ENCODE data around the gene COL13A1. TPM values are rescaled to one million over a fixed set of nuclear protein-coding genes. Genes with fewer than 3 reads are reported as not detected.

COL13A1 gene
- total and polyA plus RNA-seq, 2 experiments from 2014 or later, result 57.2 to 150 TPM

- H3K27me3 ChIP-seq, result no peaks in the 10 kb centered on the region
- H3K36me3 ChIP-seq, result no peaks in the 10 kb centered on the region
- H3K4me1 ChIP-seq (ENCODE audit: low read depth), result peaks cover 34% of the 10 kb centered on the region
- no peaks in the 10 kb centered on the region for H3K9me3 ChIP-seq (ENCODE audit: low read depth)
- H3K4me3 ChIP-seq, result no peak overlapping the region
- no peak for TF ChIP-seq CTCF (IDR thresholded peaks at IDR 0.05; ENCODE audit: low read depth, low read length)
- peak in 1 of 2 donors; percentile 16 for DNase-seq (ENCODE audit: low read depth in 1 of 2, low spot score in 1 of 2)
- H3K27ac ChIP-seq, result peak overlapping the region; percentile 33
Observed at GRCh38 chr10:69810675-69811397, 9.1 kb downstream of the COL13A1 start.

GRCh38 chr10:69813632-69814031, 11.9 kb downstream of the COL13A1 start:
- Histone ChIP-seq H3K27ac (no peak overlapping the region), H3K27me3 (no peaks in the 10 kb centered on the region), H3K9me3 (ENCODE audit: low read depth) (no peaks in the 10 kb centered on the region), H3K4me3 (no peak overlapping the region), H3K36me3 (no peaks in the 10 kb centered on the region), H3K4me1 (ENCODE audit: low read depth) (peaks cover 26% of the 10 kb centered on the region)
- TF ChIP-seq CTCF (IDR thresholded peaks at IDR 0.05; ENCODE audit: low read depth, low read length), result no peak
- DNase-seq (ENCODE audit: low read depth in 1 of 2, low spot score in 1 of 2), result no peak

GRCh38 chr10:69814251-69814650, 12.5 kb downstream of the COL13A1 start:
- peaks cover 26% of the 10 kb centered on the region for H3K4me1 ChIP-seq (ENCODE audit: low read depth)
- H3K27ac ChIP-seq, result no peak overlapping the region
- no peak for DNase-seq (ENCODE audit: low read depth in 1 of 2, low spot score in 1 of 2)
- H3K36me3 ChIP-seq, result no peaks in the 10 kb centered on the region
- no peak for TF ChIP-seq CTCF (IDR thresholded peaks at IDR 0.05; ENCODE audit: low read depth, low read length)
- H3K27me3 ChIP-seq, result no peaks in the 10 kb centered on the region
- H3K9me3 ChIP-seq (ENCODE audit: low read depth), result no peaks in the 10 kb centered on the region
- no peak overlapping the region for H3K4me3 ChIP-seq

- Histone ChIP-seq H3K9me3 (ENCODE audit: low read depth) (no peaks in the 10 kb centered on the region), H3K4me1 (ENCODE audit: low read depth) (peaks cover 19% of the 10 kb centered on the region), H3K4me3 (no peak overlapping the region), H3K36me3 (no peaks in the 10 kb centered on the region), H3K27ac (no peak overlapping the region), H3K27me3 (no peaks in the 10 kb centered on the region)
- DNase-seq (ENCODE audit: low read depth in 1 of 2, low spot score in 1 of 2), result no peak
- no peak for TF ChIP-seq CTCF (IDR thresholded peaks at IDR 0.05; ENCODE audit: low read depth, low read length)
Observed at GRCh38 chr10:69815104-69815503, 13.4 kb downstream of the COL13A1 start.

GRCh38 chr10:69816521-69816920, 14.8 kb downstream of the COL13A1 start:
- Histone ChIP-seq H3K4me3 (no peak overlapping the region), H3K4me1 (ENCODE audit: low read depth) (peaks cover 7% of the 10 kb centered on the region), H3K27me3 (no peaks in the 10 kb centered on the region), H3K27ac (no peak overlapping the region), H3K36me3 (no peaks in the 10 kb centered on the region), H3K9me3 (ENCODE audit: low read depth) (no peaks in the 10 kb centered on the region)
- TF ChIP-seq CTCF (IDR thresholded peaks at IDR 0.05; ENCODE audit: low read depth, low read length), result no peak
- no peak for DNase-seq (ENCODE audit: low read depth in 1 of 2, low spot score in 1 of 2)
